HG02884 (cell line): Measurements from ENCODE around the gene RIMS4.

Source experiments
- ATAC-seq: cut with Tn5 transposase; IDR thresholded peaks from one replicate; pipeline ENCODE4 v1.9.1; 2021; ENCODE audit warnings: mild to moderate bottlenecking, moderate library complexity; ENCODE audit not compliant: unreplicated experiment

The RIMS4 gene

DNA sequence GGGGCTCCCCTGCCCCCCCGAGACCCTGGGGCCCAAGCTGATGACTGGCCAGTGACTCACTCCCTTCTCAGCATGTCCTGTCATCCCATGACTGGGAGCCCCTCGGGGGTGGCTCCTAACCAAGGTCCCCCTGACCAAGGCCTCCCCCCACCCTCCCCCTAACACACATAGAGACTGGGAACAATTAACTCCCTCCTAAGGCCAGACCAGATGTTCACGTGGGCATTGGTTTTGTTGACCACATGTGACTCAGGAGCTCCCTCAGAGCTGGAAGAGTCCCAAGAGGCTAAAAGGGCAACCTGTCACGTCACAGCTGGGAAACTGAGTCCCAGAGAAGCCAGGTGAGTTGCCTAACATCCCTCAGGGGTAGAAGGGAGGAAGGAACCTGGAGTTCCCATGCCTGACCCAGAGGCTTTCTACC, 105.8 kb downstream of the RIMS4 start:
- ATAC-seq, result no peak

DNA sequence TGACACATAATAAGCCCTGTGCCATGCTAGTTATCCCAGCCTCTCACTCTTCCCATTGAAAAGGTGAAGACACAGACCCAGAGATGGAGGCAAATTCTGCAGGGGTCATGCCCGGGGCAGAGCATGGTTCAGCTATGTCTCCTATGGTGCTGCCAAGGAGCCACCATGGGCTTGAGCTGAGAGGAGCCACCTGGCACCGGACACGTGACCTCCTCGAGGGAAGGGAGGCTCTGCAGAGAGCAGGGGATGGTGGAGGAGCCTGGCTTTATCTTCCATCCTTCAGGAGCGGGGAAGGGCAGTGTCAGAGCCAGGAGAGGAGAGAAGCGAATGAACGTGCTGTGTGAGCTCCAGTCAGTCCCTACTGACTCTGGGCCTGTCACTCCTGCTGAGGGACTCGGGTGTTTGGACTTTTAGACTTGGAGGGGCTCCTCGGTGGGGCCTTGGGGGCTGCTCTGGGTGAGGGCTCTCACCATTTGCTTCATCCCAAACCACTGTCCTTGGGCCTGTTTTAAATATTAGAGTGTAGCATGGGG, 106.3 kb downstream of the RIMS4 start:
- no peak for ATAC-seq

DNA sequence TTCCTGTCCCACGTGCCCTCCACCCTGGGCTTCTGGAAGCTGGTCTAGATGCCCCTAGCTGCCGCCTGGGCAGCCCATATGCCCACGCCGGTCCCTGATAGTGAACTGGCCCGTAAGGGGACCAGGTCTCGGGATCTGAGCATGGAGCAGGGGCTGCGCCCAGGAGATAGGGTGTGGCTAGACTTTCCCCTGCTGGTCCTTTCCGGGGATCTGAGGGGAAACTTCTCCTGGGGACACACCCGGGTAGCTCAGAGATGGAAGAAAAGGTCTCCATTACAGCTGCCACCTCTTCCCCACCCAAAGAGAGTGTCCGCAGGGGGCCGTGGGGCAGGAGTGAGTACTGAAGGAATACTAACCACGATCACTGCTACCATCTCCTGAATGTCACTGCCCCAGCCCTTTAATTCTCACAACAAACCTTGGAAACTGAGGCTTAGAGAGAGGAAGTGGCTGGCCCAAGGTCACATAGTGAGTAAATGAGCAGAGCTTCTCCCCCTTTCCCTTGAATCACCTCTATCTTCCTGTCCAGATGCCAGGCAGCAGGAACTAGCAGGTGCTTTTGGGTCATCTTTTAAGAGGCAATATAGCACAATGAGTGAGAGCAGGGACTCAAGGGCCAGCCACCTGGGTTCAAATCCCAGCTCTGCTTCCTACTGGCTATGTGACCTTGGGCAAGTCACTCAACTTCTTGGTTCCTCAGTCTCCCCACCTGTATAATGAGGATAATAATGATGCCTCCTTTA, 107.0 kb downstream of the RIMS4 start:
- ATAC-seq, result no peak

DNA sequence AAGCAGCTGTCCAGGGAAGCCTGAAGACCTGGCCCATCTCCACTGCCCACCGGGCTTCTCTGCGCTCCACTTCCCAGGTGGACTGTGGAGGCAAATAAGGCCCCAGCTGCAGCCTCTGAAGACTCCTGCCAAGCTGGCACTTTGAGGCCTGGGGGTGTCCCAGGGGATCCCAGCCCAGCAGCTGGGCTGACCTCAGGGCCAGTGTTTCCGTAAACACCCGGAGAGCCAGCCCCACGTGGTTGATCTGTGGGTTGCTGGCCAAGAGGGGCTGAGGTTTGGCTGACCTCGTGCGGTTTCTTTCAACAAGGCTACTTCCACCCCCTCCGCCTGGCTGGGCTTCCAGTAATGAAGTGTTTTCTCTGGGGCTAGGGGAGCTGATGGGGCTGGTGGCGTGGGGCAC, 107.6 kb downstream of the RIMS4 start:
- ATAC-seq, result no peak

DNA sequence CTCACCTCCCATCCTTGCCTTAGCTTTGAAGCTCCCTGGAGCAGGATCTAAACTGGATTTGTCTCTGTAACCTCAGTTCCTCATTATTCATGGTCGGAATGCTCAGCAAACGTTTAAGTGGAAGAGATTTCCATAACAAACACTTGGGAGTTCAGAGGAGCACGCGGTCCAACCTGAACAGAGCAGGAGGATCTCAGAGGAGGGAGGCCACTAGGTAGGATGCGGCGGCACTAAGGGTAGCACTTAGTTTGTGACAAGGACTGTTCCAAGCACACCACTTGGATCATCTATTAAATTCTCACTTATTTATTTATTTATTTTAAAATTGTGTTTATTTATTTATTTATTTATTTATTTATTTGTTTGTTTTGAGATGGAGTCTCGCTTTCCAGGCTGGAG, 108.5 kb downstream of the RIMS4 start:
- no peak for ATAC-seq
